GM21360 (cell line): ENCODE data around the gene GNB3.

Source experiments
- ATAC-seq: cut with Tn5 transposase; IDR thresholded peaks from one replicate; pipeline ENCODE4 v1.9.1; 2021; ENCODE audit warnings: mild to moderate bottlenecking, moderate library complexity; ENCODE audit not compliant: unreplicated experiment

The GNB3 gene

DNA sequence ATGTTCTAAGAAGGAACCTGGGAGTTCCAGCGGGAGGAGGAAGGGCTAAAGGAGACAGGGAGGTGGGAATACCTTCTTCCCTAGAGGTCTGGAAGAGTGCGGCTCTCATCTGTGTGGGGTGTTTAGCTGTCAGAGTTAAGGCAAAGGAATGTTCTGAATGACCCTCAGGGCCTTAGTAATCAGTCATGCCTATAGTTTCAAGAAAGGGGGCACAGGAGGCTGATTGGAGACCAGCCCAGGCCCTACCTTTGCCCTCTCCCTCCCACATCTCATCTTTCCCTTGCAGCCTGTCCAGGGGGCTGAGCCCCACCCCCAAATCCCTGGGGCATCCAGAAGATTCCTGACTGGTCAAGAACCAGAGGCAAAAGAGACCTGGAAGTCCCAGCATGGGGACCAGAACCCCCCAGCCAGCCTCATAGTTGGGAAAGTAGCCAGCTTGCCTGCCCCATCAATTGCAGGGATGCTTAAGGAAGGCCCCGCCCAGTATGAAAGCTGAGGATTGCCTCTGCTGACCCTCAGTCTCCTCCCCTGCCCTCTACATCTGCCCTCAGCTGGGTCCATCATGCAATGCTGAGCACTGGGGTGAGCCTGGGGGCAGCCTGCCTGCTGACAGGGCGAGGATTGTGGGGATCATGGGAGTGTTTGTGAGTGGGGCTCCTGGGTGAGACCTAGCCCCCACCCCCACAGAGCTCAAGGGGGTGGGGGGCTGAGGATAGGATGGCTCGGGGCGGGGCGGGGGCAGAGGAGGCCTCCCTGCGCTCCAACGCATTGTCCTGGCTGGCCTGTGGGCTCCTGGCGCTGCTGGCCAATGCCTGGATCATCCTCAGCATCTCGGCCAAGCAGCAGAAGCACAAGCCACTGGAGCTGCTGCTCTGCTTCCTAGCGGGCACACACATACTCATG, 17.3 kb upstream of the GNB3 start:
- no peak for ATAC-seq

GRCh38 chr12:6824085-6824775, 16.5 kb upstream of the GNB3 start:
- no peak for ATAC-seq

DNA sequence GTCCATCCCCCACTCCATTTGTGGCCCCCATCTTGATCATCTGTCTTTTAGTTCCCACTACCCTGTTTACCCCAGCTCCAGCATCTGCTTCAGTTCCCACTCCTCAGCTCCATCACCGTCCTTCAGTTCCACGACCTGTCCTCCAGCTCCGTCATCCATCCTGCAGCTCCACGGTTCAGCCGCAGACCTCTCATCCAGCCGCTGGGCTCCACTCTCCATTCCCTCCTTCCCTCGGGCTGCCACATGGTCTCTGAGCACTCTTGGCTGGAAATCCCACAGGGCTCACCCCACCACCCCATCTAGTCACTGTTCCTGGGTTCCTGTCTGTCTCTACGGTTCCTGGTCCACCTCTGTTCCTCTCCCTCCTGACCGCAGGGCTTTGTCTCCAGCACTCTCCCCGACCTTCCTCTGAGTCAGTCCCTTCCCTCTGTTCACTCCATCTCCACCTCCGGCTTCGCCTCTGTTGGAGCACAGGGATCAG, 15.8 kb upstream of the GNB3 start:
- no peak for ATAC-seq

DNA sequence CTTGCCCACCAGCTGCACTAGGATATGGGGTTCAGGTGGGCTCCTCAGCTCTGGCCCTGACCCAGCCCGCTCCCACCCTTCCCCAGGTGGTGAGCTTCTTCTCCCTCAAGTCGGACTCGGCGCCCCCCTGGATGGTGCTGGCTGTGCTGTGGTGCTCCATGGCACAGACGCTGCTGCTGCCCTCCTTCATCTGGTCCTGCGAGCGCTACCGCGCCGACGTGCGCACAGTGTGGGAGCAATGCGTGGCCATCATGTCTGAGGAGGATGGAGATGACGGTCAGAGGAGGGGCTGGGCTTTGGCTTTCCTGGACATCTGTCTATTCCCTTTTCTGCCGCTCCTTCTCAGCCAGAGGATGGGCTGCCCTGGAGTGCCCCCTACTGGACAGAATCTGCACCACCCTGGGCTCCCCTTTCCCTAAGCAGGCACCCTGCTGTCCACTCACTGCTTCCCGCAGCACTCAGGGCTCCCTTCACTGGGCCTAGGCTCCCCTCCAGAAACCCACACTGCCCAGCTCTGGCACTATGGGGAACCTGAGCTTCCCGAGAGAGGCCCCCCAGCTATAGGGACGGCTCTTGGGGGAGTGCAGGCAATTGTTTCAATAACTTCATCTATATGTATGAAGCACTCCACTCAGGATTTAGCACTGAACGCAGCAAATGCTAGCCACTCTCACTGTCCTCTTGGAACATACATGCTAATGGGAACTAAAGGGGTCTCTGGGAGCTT, 15.2 kb upstream of the GNB3 start:
- ATAC-seq = no peak

DNA sequence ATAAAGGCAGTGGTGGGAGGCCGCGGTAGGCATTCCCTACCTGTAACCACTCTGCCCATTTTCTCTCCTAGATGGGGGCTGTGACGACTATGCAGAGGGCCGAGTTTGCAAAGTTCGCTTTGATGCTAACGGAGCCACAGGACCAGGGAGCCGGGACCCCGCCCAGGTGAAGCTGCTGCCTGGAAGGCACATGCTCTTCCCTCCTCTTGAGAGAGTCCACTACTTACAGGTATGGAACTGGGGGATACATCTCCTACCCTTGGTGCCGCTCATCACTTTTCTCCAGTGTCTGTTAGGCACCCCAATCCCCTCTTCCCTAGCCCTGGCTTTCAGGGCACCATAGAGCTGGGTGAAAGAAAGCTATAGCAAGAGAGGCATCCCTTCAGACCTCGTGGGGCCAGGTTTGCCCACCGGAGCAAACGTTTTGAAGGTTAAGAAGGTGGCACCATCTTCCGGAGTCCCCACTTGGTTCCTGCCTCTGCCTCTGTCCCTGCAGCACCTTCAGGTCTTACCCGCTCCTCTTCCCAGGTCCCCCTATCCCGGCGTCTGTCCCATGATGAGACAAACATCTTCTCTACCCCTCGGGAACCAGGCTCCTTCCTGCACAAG, 14.5 kb upstream of the GNB3 start:
- ATAC-seq = no peak

- ATAC-seq = no peak
Measured at GRCh38 chr12:6826734-6827436, 13.8 kb upstream of the GNB3 start.

GRCh38 chr12:6827437-6827911, 13.3 kb upstream of the GNB3 start:
- ATAC-seq = no peak

- no peak for ATAC-seq
Measured at GRCh38 chr12:6827982-6828780, 12.5 kb upstream of the GNB3 start, which contains the start of gene P3H3. Gene P3H3, plus strand, starts transcription at chr12:6828407. Its CDS starts 34 bp downstream, at chr12:6828441.

DNA sequence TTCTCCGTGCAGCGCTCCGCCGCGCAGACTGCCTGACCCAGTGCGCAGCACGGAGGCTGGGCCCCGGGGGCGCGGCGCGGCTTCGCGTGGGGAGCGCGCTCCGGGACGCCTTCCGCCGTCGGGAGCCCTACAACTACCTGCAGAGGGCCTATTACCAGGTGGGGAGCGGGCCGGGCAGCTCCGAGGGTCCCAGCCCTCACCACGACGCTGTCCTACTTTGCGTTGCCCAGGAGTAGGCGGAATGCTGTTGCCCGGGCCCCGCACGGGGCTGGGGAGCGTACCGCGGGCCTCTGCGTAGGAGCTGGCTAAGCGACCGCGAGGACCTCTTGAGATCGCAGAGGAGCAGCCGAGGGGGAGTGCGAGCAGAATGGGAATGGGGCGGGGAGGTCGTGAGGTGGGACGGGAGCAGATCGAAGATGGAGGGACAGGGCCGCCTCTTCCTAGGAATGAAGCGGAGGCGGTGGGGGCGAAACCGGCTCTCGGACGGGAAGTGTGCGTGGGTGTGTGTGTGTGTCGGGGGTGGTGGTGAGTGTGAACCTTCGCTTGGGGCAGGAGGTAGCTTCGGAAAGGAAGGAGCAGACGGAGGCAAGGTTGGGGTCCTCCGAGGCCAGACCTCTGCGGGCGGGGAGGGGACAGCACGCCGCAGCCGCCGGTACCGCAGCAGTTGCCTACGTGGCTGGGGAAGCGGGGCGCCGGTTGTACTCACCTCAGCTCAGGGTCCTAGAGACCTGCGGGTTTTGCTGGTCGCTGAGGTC, 11.8 kb upstream of the GNB3 start:
- ATAC-seq = no peak

DNA sequence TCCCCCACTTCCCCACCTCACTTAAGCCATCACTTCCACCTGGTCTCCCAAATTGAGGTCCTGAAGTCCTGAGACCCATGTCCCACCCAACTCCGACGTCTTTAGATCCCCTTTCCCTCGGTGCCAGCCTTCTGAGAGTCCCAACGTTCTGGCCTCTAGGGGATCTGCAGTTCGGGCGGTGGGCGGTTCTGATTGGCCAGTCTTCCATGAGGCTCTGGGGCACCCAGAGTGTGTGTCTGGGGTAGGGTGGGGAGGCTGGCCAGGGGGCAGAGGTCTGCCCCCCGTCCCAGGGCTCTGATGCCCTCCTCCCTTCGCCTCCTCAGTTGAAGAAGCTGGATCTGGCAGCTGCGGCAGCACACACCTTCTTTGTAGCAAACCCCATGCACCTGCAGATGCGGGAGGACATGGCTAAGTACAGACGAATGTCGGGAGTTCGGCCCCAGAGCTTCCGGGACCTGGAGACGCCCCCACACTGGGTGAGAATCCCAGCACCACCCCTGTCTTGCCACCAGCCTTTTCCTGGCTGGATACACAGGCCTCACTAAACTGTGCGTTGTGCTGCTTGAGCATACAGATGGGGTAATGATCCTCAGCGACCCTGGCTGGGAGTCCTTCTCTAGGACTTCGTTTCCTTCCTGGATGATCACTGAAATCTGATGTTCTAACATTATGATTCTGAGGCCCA, 11.0 kb upstream of the GNB3 start:
- ATAC-seq = no peak

DNA sequence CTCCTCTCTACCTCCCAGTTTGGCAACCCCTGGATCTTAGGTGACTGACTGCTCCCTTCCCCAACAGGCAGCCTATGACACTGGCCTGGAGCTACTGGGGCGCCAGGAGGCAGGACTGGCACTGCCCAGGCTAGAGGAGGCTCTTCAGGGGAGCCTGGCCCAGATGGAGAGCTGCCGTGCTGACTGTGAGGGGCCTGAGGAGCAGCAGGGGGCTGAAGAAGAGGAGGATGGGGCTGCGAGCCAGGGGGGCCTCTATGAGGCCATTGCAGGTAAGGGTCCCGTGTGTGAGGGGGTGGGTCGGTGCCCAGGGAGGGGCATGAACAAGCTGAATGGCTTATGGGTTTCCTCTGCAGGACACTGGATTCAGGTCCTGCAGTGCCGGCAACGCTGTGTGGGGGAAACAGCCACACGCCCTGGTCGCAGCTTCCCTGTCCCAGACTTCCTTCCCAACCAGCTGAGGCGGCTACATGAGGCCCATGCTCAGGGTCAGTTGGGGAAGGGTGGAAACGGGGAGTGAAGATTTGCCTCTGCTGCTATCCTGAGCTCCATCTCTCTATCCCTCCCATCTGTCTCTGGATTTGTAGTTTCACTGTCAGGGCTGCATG, 10.3 kb upstream of the GNB3 start:
- ATAC-seq = no peak

GRCh38 chr12:6830999-6831398, 9.7 kb upstream of the GNB3 start:
- ATAC-seq = no peak

DNA sequence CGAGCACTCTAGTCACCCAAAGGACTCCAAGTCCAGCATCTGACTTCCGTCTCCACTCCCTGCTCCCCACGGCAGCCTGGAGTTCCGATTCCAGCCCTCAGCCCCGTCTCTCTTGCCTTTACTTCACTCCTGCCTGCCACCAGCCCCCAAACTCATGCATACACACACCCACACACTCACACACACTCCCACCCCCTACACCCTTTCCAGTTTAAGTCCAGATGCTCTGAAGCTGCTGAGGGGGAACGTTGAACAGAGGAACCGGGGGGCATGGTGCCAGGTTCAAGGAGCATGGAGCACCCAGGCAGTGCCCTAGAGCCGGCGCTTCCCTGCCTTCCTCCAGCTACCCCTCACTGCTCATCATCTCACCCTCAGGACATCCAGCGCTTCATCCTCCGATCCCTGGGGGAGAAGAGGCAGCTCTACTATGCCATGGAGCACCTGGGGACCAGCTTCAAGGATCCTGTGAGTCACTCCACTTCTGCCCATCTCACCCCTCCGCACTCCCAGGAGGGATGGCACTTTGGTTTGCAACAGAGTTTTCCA, 9.2 kb upstream of the GNB3 start:
- no peak for ATAC-seq

DNA sequence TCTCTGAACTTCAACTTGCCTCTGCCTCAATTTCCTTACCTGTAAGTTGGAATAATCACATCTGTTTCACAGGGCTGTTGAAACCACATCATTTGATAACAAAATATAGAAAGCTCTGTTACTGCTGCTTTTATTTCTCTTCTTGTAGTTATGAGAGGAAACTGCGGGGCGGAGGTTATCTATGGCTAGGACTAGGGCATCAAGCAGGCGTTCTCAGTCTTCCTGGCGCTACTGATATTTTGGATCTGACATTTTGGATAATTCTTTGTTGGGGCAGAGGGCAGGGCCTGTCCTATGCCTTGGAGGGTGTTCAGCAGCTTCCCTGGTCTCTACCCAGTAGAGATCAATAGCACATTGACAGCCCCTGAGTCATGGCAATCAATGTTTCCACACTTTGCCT, 8.6 kb upstream of the GNB3 start:
- no peak for ATAC-seq

GRCh38 chr12:6833189-6833890, 7.4 kb upstream of the GNB3 start:
- ATAC-seq = no peak

- no peak for ATAC-seq
Measured at GRCh38 chr12:6834254-6834653, 6.5 kb upstream of the GNB3 start.

- ATAC-seq = no peak
Measured at GRCh38 chr12:6834873-6835272, 5.9 kb upstream of the GNB3 start.
